Upper lobe of left lung (tissue), 6 donors: ENCODE data around the gene SDK1. TPM values are rescaled to one million over a fixed set of nuclear protein-coding genes. Genes with fewer than 3 reads are reported as not detected.
A peak's percentile ranks its signal among the peaks of the same experiment; 100 is the strongest.

Experiments used
- ATAC-seq, 2 donors: fragments of 200-7000 bp; cut with Tn5 transposase; one replicate each; pipeline ENCODE4 v1.9.1; 2022; ENCODE audit warnings: mild to moderate bottlenecking in 2 of 2, moderate library complexity in 2 of 2; ENCODE audit not compliant: low FRiP score in 2 of 2
- DNase-seq, 2 donors: peaks; one replicate each; pipeline ENCODE4 v3.0.0-alpha.2; 2019 to 2020
- H3K27ac ChIP-seq, 4 donors: fragments of 200-600 bp; sonication (generic); one replicate each; pipeline ENCODE4 v1.5.1; 2016 to 2019
- H3K27me3 ChIP-seq, 4 donors: fragments of 200-600 bp; sonication (generic); one replicate each; pipeline ENCODE4 v1.5.1; 2017 to 2019
- H3K36me3 ChIP-seq, 4 donors: fragments of 200-600 bp; sonication (generic); one replicate each; pipeline ENCODE4 v1.5.1; 2016 to 2019
- H3K4me1 ChIP-seq, 4 donors: fragments of 200-600 bp; sonication (generic); one replicate each; pipeline ENCODE4 v1.5.1; 2018 to 2019
- H3K4me3 ChIP-seq, 4 donors: fragments of 200-600 bp; sonication (generic); one replicate each; pipeline ENCODE4 v1.5.1; 2017 to 2019; ENCODE audit warnings: mild to moderate bottlenecking in 2 of 4, moderate library complexity in 1 of 4
- H3K9me3 ChIP-seq, 4 donors: fragments of 200-600 bp; sonication (generic); one replicate each; pipeline ENCODE4 v1.5.1; 2018 to 2019
- CTCF ChIP-seq, 6 experiments: fragments of 450-650 bp in 4 of 6; fragments of 200-600 bp in 2 of 6; sonication (generic) in 2 of 6; IDR thresholded peaks; one replicate each; pipeline ENCODE4 v1.5.1; 2016 to 2019; ENCODE audit warnings: antibody characterized with exemption in 6 of 6
- EP300 ChIP-seq, 4 donors: sonication (generic); formaldehyde crosslinking; IDR thresholded peaks; one replicate each; pipeline ENCODE4 v1.5.1; 2017; ENCODE audit warnings: antibody characterized with exemption in 4 of 4, control low read depth in 2 of 4
- POLR2A ChIP-seq, 4 donors: fragments of 450-650 bp; IDR thresholded peaks; one replicate each; pipeline ENCODE4 v1.5.1; 2016 to 2017; ENCODE audit warnings: antibody characterized with exemption in 4 of 4, mild to moderate bottlenecking in 2 of 4
- POLR2AphosphoS5 ChIP-seq, 2 donors: sonication (generic); formaldehyde crosslinking; IDR thresholded peaks; one replicate each; pipeline ENCODE4 v1.5.1; 2017; ENCODE audit warnings: antibody characterized with exemption in 2 of 2
- WGBS, 2 donors: methylation state at CpG; one replicate each; pipeline ENCODE4 v1.1.5; 2017 to 2018; 5-methylcytosine and 5-hydroxymethylcytosine counted together
- total RNA-seq, 6 donors: library from RNA; depleted of rRNA in 4 of 6; stranded (reverse); fragments of >200 nt in 4 of 6; gene quantifications; one replicate each; pipeline versions ENCODE4 v1.1.0 to v1.2.1, GENCODE V29; 2016 to 2021
- donor health status: DM: no; HTN: no; CAD: no; lungs with moderate emphysema.
- donor health status: DM: no; HTN: yes; CAD: no; lungs with severe emphysema.

SDK1 gene
- total RNA-seq, 6 donors from 2014 or later: 9.3 to 90.1 (median 11.8) TPM

GRCh38 chr7:3998060-3998459, 697.0 kb downstream of the SDK1 start:
- Histone ChIP-seq H3K9me3 (no peaks in the 10 kb centered on the region), H3K36me3 (no peaks in the 10 kb centered on the region), H3K27me3 (no peaks in the 10 kb centered on the region), H3K27ac (peak overlapping the region in 1 of 4 donors; percentile 2), H3K4me1 (peaks cover 0 to 3% (median 1%) of the 10 kb centered on the region in 4 donors), H3K4me3 (no peak overlapping the region)
- peak in 1 of 2 donors; percentile 16 for ATAC-seq
- 64 to 73% methylated on average over 3 to 11 of the region's 11 CpGs for WGBS, 2 donors
- TF ChIP-seq POLR2AphosphoS5 (IDR thresholded peaks at IDR 0.05): peak in 1 of 2 donors; percentile 48
- no peak for TF ChIP-seq CTCF (IDR thresholded peaks at IDR 0.05)
- TF ChIP-seq EP300 (IDR thresholded peaks at IDR 0.05): no peak
- no peak for TF ChIP-seq POLR2A (IDR thresholded peaks at IDR 0.05)
- peak in 1 of 2 donors; percentile 77 for DNase-seq

- H3K27me3 ChIP-seq: no peaks in the 10 kb centered on the region
- H3K9me3 ChIP-seq: no peaks in the 10 kb centered on the region
- TF ChIP-seq EP300 (IDR thresholded peaks at IDR 0.05): no peak
- no peak for TF ChIP-seq POLR2AphosphoS5 (IDR thresholded peaks at IDR 0.05)
- no peak for TF ChIP-seq POLR2A (IDR thresholded peaks at IDR 0.05)
- TF ChIP-seq CTCF (IDR thresholded peaks at IDR 0.05): no peak
- no peak for DNase-seq
- no peak overlapping the region for H3K4me3 ChIP-seq
- ATAC-seq: no peak
- no peaks in the 10 kb centered on the region for H3K36me3 ChIP-seq
- WGBS, 2 donors: 78 to 82% methylated on average over 7 to 8 of the region's 8 CpGs
- peaks cover 0 to 3% (median 1%) of the 10 kb centered on the region in 4 donors for H3K4me1 ChIP-seq
- H3K27ac ChIP-seq: no peak overlapping the region
Observed at GRCh38 chr7:4000139-4000538, 699.1 kb downstream of the SDK1 start.

DNA sequence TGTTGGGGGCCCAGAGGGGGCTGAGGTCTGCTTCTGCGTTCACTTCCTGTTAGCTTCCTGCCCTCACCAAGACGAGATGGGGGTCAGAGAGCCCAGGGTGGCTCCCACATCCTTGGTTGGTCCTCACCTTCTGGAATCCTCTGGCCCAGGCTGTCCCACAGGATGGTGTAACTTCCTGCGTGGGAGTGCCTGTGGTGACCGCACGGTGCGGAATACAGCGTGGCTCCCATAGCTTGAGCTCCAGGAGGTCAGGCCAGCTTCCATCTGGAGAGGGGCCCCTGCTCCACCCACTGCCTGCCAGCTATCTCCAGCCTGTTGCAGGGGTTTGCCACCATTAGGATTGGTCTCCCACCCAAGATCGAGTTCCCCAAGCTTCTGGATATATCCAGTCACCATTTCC, 699.9 kb downstream of the SDK1 start:
- H3K9me3 ChIP-seq: no peaks in the 10 kb centered on the region
- DNase-seq (no peak), ATAC-seq (no peak)
- no peak overlapping the region for H3K4me3 ChIP-seq
- no peak overlapping the region for H3K27ac ChIP-seq
- no peaks in the 10 kb centered on the region for H3K27me3 ChIP-seq
- TF ChIP-seq POLR2A (IDR thresholded peaks at IDR 0.05): no peak
- no peaks in the 10 kb centered on the region for H3K36me3 ChIP-seq
- 73 to 81% methylated on average over 3 to 8 of the region's 8 CpGs for WGBS, 2 donors
- peaks cover 0 to 3% (median 1%) of the 10 kb centered on the region in 4 donors for H3K4me1 ChIP-seq

- H3K4me3 ChIP-seq: no peak overlapping the region
- peaks cover 0 to 3% (median 1%) of the 10 kb centered on the region in 4 donors for H3K4me1 ChIP-seq
- WGBS, 2 donors: 82 to 86% methylated on average over 4 of the region's 4 CpGs
- no peak overlapping the region for H3K27ac ChIP-seq
- TF ChIP-seq POLR2AphosphoS5 (IDR thresholded peaks at IDR 0.05) (no peak), EP300 (IDR thresholded peaks at IDR 0.05) (no peak), POLR2A (IDR thresholded peaks at IDR 0.05) (no peak), CTCF (IDR thresholded peaks at IDR 0.05) (no peak)
- no peak for DNase-seq
- ATAC-seq: no peak
- H3K36me3 ChIP-seq: no peaks in the 10 kb centered on the region
- no peaks in the 10 kb centered on the region for H3K27me3 ChIP-seq
- H3K9me3 ChIP-seq: no peaks in the 10 kb centered on the region
Observed at GRCh38 chr7:4001742-4002141, 700.7 kb downstream of the SDK1 start.

GRCh38 chr7:4003503-4003902, 702.5 kb downstream of the SDK1 start:
- no peaks in the 10 kb centered on the region for H3K9me3 ChIP-seq
- WGBS, 2 donors: 92 to 96% methylated on average over 8 to 9 of the region's 9 CpGs
- H3K27me3 ChIP-seq: no peaks in the 10 kb centered on the region
- H3K27ac ChIP-seq: no peak overlapping the region
- TF ChIP-seq EP300 (IDR thresholded peaks at IDR 0.05) (no peak), POLR2AphosphoS5 (IDR thresholded peaks at IDR 0.05) (no peak), POLR2A (IDR thresholded peaks at IDR 0.05) (no peak), CTCF (IDR thresholded peaks at IDR 0.05) (no peak)
- no peaks in the 10 kb centered on the region for H3K36me3 ChIP-seq
- H3K4me1 ChIP-seq: peaks cover 0 to 2% (median 0%) of the 10 kb centered on the region in 4 donors
- no peak overlapping the region for H3K4me3 ChIP-seq
- ATAC-seq (no peak), DNase-seq (no peak)
